ENCODE measurements around the gene AKAP6.
"Not testable (repeated sequence)": the region's sequence is repeated elsewhere in the genome, so short reads cannot be mapped to it uniquely, and the experiment has no call there.

The AKAP6 gene

DNA sequence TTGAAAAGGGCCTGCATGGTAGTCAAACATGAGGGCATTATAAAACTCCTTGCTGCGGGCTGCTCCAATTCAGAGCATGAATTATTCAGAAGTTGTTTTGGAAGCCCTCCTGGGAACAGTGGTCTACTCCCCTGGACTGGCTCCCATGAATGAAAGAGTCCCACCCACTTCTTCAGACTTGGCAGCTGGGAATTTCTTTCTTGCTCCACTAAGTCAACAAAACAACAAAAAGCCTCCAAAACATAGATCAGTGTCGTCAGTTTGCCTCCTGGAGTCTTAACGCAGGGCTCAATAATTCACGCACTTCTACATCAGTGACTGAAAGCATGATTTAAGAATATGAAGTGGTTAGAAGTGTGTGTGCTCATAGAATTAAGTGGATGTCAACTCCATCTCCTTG lies 37.9 kb downstream of the AKAP6 start:
- CTCF ChIA-PET: no interaction called here
- TF ChIP-seq, protein P1, sequence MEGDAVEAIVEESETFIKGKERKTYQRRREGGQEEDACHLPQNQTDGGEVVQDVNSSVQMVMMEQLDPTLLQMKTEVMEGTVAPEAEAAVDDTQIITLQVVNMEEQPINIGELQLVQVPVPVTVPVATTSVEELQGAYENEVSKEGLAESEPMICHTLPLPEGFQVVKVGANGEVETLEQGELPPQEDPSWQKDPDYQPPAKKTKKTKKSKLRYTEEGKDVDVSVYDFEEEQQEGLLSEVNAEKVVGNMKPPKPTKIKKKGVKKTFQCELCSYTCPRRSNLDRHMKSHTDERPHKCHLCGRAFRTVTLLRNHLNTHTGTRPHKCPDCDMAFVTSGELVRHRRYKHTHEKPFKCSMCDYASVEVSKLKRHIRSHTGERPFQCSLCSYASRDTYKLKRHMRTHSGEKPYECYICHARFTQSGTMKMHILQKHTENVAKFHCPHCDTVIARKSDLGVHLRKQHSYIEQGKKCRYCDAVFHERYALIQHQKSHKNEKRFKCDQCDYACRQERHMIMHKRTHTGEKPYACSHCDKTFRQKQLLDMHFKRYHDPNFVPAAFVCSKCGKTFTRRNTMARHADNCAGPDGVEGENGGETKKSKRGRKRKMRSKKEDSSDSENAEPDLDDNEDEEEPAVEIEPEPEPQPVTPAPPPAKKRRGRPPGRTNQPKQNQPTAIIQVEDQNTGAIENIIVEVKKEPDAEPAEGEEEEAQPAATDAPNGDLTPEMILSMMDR (conservative IDR thresholded peaks at IDR 0.05; ENCODE audit: low read depth): no peak
- POLR2A ChIA-PET (ENCODE audit: low non-redundant PET): no interaction called here
- no peak overlapping the region for H3K27ac ChIP-seq
- no peak for DNase-seq (ENCODE audit: low spot score)

DNA sequence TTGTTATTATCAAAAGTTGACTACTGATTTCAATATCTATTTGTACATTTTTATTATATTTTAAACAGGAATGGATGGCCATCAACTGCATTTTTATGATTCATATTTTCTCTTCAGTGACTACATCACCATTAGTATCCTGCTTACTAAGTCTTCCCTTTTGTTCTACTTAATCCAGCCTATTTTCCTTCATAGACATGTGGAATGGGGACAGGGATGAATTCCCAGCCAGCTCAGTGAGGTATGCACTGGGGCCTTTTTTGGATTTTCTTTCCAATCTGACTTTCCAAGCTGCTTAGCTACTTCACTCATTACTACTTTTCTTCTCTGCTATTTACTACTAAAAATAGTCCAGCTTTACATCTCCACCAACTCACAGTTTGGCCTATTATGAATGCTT lies 38.4 kb downstream of the AKAP6 start:
- no peak overlapping the region for H3K27ac ChIP-seq
- ChIA-PET CTCF (no interaction called here), POLR2A (ENCODE audit: low non-redundant PET) (no interaction called here)
- DNase-seq (ENCODE audit: low spot score): no peak
- TF ChIP-seq, protein P1 (conservative IDR thresholded peaks at IDR 0.05; ENCODE audit: low read depth): no peak

DNA sequence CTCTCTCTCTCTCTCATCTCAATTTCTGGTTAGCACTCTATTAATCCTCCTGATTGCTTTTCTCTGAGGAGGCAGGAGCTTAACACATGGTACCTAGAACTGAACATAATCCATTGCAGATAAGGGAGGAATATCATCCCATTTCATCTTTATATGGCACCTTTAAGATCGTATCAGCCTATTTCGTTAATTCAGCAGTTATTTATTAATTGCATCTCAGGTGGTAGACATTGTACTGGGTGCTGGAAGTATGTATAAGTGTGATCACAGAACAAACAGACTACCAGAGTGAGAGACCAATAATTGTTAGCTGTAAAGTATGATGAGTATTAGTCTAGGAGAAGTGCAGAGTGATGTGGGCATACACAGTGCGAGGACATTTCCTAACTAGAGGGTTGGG lies 39.0 kb downstream of the AKAP6 start:
- no peak for DNase-seq (ENCODE audit: low spot score)
- CTCF ChIA-PET: no interaction called here

DNA sequence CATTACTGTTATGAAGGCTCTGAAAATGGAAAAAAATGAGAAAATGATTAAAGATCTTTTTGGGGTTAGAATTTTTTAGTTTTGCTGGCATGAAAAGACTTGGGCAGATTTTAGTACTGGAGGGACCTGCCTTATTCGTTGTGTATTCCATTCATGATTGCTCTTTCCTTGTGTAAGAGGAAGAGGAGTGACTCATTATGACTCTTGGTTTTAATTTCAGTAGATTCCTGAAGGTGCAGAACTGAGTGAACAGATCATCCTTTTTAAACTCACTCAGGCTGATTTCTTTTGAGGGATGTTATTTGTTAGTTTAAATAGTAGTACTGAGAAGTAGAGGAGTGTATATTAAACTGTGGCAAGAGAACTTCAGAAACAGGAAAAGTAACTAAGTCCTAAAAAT lies 41.6 kb downstream of the AKAP6 start:
- no peak overlapping the region for H3K27ac ChIP-seq
- CTCF ChIA-PET: interaction anchor here (0.6 to 1.0 kb wide), 2 partner anchors 112 to 436 kb away, joined by 3 to 5 read pairs; no protein-coding TSS in a partner anchor
- DNase-seq (ENCODE audit: low spot score): peak; percentile 84
- TF ChIP-seq, protein P1 (conservative IDR thresholded peaks at IDR 0.05; ENCODE audit: low read depth): no peak
- POLR2A ChIA-PET (ENCODE audit: low non-redundant PET): no interaction called here

More for the DNA sequence above, 39.0 kb downstream of the AKAP6 start:
- POLR2A ChIA-PET (ENCODE audit: low non-redundant PET): no interaction called here
- TF ChIP-seq, protein P1 (conservative IDR thresholded peaks at IDR 0.05; ENCODE audit: low read depth): no peak
- no peak overlapping the region for H3K27ac ChIP-seq

DNA sequence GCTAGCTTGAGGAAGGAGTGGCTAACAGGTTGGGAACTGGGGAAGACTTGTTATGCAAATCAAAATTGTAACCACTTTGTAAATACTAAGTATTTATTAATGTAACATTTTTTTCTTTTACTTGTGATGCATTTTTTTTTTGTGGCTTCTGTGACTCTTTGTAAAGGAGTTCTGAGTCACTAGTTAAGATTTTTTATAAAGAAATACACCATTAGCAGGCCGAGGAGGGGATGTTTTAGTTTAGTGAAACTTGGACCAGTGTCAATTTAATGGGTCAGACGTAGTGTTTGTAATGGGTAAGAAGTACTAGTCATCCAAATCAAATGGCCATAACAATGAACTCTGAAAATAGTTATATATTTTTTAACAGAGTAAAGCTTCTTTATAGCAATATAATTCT lies 43.1 kb downstream of the AKAP6 start:
- CTCF ChIA-PET: interaction anchor here (1.0 kb wide), 1 partner anchor 11 kb away, joined by 3 read pairs; no protein-coding TSS in a partner anchor
- POLR2A ChIA-PET (ENCODE audit: low non-redundant PET): no interaction called here
- no peak overlapping the region for H3K27ac ChIP-seq
- peak; percentile 52 for DNase-seq (ENCODE audit: low spot score)
- TF ChIP-seq, protein P1 (conservative IDR thresholded peaks at IDR 0.05; ENCODE audit: low read depth): no peak

DNA sequence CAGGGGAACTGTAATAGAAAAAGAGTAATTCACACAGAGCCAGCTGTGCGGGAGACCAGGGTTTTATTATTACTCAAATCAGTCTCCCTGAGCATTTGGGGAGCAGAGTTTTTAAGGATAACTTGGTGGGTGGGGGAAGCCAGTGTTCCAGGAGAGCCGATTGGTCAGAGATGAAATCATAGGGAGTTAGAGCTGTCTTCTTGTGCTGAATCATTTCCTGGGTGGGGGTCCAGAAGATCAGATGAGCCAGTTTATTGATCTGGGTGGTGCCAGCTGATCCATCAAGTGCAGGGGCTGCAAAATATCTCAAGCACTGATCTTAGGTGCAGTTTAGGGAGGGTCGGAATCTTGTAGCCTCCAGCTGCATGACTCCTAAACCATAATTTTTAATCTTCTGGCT lies 44.1 kb downstream of the AKAP6 start:
- DNase-seq (ENCODE audit: low spot score); H3K27ac ChIP-seq; CTCF ChIA-PET: not testable (repeated sequence)
- POLR2A ChIA-PET (ENCODE audit: low non-redundant PET): interaction anchor here (0.6 kb wide), 1 partner anchor 10 kb away, joined by 5 read pairs; no protein-coding TSS in a partner anchor

DNA sequence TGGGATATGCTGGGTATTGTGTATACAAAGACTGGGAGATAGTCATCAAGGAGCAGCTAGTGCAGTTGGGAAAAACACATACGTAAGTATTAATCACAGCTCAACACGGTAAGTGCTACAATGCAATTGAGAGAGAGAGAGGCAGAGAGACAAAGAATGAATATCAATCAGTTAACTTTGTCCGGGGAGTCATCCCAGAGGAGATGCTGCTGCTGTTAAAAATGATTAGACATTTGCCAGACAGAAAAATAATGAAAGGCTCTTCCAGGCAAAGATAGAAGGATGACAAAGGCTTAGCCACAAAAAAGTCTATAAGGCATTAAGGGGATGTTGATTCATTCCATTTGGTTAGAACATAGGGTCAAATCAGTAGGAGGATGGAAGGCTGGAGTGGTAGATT lies 45.1 kb downstream of the AKAP6 start:
- ChIA-PET CTCF (no interaction called here), POLR2A (ENCODE audit: low non-redundant PET) (no interaction called here)
- TF ChIP-seq, protein P1 (conservative IDR thresholded peaks at IDR 0.05; ENCODE audit: low read depth): no peak
- DNase-seq (ENCODE audit: low spot score): no peak
- H3K27ac ChIP-seq: no peak overlapping the region
